HuH-7 (cell line): ENCODE measurements around the gene NKD1.
"Not testable (repeated sequence)": the region's sequence is repeated elsewhere in the genome, so short reads cannot be mapped to it uniquely, and the experiment has no call there.

Experiments
- DNase-seq: peaks from one replicate; pipeline ENCODE4 v3.0.0; 2011; ENCODE audit warnings: low spot score

The NKD1 gene, protein sequence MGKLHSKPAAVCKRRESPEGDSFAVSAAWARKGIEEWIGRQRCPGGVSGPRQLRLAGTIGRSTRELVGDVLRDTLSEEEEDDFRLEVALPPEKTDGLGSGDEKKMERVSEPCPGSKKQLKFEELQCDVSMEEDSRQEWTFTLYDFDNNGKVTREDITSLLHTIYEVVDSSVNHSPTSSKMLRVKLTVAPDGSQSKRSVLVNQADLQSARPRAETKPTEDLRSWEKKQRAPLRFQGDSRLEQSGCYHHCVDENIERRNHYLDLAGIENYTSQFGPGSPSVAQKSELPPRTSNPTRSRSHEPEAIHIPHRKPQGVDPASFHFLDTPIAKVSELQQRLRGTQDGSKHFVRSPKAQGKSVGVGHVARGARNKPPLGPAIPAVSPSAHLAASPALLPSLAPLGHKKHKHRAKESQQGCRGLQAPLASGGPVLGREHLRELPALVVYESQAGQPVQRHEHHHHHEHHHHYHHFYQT

DNA sequence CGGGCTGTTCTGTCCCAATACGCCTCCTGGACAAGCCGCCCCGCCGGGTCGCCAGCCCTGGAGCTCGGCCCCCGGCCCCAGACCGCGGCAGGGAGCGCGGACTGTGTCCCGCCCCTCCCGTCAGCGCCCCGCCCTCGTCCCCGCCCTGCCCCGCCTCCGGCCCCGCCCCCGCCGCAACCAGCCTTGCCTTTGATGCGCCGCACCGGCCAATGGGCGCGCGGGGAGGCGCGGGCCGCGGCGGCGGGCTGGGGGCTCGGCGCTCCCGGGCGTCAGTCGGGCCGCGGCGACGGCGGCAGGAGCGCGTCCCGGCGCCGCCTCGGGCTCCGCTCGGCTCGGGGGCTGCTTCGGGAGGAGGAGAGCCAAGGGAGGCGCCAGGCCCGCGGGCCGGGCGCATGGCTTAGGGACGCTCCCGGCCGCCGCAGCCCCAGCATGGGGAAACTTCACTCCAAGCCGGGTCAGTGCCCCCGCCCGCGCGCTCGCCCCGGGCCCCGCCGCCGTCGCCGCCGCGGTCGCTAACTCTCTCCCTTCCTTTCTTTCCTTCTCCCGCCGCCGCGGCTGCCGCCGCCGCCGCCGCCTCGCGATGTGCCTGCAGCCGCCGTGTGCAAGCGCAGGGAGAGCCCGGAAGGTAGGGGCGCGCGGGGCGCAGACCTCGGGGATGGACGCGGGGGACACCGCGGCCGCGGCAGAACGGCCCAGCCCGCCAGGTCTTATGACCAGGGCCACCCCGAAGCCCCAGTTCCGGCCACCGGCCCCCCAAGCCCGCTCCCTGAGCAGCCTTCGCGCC lies at the start of gene NKD1:
Gene NKD1 (plus strand): TSS at position 272 of the 784 bp plus-strand sequence. CDS start 158 bp downstream, at position 430.
- DNase-seq, result peak; percentile 60

DNA sequence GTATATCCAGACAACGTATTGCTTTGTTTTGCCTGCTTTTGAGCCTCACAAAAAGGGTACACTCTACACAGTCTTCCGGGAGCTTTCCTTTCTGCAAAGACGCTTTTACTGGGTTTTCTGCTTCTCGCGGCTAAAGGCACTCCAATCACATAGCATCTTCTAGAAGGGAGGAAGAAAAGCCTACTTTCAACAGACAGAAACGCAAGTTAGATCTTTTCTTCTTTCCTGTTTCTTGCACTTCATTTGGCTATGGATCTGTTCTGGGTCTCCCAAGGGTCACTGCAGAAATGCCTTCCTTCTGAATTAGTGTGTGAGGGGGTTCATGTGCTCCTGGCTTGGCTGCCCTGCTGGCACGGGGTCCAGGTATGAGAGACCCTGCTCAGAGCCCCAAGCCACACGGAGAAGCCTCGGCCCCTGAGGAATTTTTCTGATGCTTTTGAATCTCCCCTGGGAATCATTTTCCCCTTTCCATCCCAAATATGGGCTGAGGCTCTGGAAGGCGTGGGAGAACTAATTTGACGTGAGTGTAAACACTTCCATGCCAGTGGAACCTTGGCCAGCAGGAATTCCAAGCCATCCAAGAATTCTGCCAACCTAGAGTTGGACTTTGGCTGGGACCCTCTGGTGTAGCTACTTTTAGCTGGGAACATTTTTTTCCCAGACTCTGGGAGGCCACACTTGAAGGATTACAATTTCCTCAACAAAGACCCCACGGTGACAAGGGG lies 49.6 kb upstream of the NKD1 start:
- no peak for DNase-seq

DNA sequence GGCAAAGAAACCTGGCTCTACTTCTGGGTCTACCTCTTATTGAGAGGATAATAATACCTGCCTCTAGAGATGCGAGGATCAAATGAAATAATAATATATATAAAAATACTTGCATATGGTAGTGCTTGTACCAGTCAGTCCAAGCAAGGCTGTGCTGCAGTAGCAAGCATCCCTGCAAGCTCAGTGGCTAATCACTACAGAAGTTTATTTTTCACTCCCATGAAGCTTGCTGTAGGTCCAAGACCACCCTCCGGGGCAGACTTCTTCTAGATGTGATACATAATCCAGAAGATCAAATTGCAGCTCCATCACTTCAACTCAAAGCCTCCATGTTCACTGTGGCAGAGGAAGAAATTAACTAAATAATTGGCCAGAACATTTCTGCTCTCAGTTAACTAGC lies 48.9 kb upstream of the NKD1 start:
- DNase-seq, result no peak

DNA sequence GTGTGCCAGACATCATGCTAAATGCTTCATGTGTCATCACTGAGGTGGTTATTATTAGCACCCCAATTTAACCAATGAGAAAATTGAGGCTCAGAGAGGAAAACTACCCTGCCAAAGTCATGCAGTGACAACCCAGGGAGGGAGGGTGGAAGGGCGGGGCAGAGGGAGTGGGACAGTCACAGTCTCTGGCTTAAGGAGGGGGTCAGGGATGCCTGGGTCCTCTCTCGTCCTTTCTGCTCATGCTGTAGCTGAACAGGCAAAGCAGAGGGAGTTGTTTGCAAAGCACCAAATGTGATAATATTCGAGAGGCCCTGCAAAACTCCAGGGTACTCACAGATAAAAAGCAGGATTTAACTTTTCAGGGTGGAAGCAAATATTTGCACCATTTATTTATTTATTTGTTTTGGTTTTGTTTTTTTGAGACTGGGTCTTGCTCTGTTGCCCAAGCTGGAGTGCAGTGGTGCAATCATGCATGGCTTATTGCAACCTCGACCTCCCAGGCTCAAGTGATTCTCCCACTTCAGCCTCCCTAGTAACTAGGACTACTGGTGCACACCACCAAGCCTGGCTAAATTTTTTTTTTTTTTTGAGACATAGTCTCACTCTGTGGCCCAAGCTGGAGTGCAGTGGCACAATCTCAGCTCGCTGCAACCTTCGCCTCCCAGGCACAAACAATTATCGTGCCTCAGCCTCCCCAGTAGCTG lies 47.9 kb upstream of the NKD1 start:
- DNase-seq, result no peak

DNA sequence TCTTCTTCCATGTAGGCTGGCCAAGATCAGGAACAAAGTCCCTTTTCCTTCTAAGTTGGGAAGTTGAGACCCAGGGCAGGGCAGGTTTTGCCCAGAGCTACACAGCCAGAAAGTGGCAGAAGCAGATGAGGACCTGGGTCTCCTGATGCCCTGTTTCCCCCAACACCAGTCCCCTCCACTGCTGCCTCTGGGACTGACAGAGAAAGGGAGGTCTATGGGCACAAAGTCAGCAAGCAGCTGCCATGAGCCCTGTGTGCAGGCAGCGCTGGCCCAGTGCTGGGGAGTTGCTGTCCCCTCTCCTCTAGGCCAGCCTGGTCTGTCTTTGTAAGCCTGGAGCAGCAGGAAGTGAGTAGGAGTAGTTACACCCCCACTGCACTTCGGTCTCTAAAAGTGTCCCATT lies 46.9 kb upstream of the NKD1 start:
- DNase-seq, result no peak

DNA sequence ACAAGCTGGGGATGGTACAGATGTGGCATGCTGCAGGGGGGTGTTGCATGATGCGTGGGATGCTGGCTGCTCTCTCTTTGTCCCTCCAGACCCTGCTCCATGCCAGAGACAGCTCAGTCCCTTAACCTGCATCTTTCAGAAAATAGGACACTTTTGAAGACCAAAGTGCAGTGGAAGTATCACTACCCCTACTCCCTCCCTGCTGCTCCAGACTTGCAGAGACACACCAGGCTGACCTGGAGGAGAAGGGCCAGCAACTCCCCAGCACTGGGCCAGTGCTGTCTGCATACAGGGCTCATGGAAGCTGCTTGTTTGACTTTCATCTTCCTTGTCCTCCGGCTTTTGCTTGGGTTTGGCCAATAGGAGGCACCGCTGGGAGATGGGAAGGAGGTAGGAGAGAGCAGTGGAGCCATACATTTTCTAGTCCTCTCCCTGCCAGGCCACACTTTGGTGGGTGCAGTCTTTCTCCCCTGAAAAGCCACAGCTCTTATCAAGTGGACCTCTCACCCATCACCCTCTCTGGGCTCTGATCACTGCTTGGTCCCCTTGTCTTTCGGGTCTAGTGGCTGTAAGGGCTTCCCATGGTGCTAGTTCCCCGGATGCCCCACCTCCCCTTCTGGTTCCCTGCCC lies 46.1 kb upstream of the NKD1 start:
- no peak for DNase-seq

DNA sequence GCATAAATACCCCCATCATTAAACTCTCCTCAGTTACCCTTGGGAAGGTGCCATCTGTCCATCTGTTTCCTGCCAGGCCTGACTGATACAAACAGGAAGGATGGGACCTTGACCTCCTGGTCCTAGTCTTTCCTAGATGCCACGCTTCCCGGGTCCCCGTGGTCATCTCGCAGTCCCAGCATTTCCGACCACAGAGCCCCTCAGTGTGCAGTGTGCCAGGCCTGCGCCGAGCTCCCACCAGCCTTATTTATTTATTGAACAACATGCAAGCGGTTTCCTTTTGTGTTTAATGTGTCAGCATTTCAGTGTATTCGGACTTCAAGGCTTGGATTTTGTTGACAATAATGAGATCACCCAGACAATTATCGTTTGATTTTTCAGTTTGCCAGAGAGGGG lies 45.6 kb upstream of the NKD1 start:
- no peak for DNase-seq

DNA sequence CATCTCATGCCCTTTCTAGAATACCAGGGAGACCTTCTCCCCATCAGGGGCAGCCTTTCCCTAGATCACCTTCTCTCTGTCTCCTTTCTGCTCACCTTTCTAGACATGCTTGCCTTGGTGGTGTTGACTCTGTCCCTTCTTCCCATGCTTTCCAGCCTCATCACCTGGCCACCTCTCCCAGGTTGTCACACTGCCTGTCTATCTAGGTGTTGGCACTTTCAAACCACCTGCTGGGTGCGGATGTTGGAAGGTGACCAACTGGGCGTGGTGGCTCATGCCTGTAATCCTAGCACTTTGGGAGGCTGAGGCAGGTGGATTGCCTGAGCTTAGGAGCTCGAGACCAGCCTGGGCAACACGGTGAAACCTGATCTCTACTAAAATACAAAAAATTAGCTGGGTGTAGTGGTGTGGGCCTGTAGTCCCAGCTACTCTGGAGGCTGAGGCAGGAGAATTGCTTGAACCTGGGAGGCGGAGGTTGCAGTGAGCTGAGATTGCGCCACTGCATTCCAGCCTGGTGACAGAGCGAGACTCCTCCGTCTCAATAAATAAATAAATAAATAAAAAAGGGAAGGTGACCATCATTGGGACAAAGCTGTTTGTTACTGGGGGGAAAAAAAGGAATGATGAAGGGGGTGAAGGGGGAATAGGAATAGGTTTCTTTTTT lies 44.2 kb upstream of the NKD1 start:
- DNase-seq, result not testable (repeated sequence)

DNA sequence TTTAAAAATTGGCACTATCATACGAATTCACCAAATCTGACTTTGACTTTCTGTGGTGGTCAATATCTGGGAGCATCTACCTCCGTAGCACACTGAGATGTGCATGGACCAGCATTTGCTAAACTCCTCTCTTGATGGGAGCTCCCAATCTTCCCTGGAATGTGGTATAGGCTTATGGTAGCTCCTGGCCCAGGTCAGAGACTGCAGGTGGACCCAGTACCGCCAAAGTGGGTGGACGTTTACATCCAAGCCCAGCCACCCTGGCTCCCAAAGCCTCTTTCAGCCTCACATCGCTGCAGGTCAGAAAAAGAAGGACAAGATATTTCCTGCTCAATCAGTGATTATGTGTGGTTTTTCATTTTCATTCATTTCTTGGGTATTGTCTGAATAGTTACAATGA lies 43.1 kb upstream of the NKD1 start:
- DNase-seq, result no peak

DNA sequence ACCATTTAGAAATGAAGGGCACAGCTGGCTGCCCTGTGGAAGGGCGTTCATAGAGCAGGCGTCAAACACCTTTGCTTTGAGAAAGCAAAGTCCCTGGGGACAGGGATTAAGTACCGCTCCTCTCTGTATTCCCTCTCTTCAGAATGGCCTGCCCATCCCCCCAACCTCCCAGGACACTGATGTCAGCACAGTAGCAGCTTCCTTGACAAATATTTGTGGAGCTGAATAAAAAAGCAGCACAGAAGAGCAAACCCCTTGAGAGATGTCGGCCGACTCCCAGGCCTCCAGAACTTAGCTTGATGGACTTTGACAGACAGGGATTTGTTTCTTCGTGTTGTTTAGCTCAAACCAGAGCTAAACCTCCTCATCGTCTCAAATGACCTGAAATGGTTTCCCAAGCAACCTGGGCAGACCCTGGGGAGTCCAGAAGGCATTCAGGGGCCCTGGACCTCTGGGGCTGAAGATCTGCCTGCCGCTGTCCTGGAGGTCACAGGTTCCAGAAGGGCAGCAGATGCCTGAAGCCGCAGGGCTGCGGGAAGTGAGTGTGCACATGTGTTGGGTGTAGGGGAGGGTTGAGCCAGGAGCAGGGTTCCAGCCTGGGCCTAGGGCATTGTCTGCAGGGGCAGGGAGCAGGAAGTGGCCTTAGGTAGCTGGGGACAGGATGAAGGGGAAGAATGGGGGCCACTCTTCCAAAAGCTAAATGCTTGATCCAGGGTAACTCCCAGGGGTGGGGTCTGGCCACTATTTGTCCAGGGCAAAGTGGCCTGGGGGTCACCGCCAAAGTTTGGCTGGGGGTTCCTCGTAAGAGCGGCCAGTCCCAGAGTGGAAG lies 42.3 kb upstream of the NKD1 start:
- DNase-seq, result no peak

DNA sequence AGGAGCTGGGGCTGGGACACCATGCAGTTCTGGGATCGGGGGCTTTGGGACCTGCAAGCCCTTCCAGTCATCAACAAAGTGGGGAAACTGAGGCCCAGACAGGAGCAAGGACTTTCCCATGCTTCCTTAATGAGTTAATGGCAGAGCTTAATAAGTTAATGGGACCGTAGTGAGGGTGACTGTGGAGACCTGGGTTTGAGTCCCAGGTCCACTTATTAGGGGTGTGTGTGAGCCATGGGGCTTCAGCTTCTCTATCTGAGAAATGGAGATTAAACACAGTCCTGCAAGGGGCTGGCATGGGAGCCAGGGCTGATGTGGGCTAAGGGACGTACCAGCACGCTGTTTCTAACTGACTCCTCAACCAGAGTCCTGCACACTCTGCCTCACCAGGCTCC lies 41.7 kb upstream of the NKD1 start:
- DNase-seq, result no peak

DNA sequence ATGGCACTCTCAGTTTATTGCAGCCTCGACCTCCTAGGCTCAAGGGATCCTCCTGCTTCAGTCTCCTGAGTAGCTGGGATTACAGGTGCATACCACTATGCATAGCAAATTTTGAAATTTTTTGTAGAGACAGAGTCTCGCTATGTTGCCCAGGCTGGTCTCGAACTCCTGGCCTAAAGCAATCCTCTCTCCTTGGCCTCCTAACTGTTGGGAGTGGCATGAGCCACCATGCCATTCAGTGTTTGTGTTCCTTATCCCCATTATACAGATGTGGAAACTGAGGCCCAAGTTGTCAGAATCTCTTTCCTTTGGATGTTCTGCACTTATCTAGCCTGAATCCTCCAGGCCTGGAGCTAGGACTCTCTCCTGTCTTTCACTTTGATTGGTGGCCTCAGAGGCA lies 40.8 kb upstream of the NKD1 start:
- DNase-seq, result no peak

DNA sequence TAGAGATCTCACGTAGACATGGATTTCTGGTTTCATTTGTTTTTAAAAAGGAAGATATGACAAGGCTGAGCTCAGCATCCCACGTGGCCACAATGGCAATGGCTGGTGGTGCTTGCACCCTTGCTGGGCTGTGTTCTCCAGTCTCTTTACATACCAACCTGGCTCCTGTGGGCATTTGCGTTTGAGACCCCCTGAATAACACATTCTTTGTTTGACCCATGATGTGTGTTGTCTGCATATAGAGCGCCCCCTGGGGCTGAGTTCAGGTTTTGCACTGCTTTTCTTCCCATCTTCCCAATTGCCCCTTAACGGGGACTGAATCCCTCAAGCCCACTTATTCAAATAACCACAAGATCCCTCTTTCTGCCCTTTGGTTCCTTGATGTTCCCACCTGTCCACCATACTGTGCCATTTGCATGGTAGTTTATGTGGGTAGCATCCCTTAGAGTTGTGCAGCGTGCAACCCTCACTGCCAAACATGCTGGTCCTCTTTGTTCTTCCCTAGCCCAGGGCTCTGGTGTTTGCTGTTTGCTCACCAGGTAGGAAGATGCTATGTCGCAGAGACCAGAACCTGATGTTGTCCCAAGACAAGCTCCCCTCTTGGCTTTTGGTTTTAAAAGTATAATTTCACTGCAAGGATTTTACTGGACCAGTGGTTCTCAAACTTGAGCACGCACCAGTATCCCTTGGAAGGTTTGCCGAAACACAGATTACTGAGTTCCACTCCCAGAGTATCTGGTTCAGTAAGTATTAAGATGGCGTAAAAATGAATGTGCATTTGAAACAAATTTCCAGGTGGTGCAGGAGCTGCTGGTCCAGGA lies 38.5 kb upstream of the NKD1 start:
- DNase-seq, result no peak

DNA sequence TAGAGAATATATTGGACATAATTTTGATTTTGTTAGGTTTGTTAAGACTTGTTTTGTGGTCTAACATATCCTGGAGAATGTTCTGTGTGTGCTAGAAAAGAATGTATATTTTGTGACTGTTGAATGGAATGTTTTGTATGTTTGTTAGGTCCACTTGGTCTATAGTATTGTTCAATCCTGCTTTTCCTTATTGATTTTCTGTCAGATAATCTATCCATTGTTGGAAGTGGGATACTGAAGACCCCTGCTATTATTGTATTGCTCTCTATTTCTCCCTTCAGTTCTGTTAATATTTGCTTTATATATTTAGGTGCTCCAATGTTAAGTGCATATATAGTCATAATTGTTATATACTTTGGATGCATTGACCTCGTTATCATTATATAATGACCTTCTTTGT lies 33.0 kb upstream of the NKD1 start:
- no peak for DNase-seq

DNA sequence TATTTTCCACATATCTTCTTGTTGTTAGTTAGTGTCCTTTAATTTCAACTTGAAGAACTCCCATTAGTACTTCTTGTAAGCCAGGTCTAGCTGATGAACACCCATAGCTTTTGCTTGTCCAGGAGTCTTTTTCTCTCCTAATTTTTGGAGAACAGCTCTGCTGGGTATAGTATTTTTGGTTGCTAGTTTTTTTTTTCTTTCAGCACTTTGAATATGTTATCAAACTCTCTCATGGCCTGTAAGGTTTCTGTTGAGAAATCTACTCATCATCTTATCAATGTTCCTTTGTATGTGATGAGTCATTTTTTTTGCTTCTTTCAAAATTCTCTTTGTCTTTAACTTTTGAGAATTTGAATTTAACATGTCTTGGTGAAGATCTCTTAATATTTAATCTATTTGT lies 31.8 kb upstream of the NKD1 start:
- no peak for DNase-seq

DNA sequence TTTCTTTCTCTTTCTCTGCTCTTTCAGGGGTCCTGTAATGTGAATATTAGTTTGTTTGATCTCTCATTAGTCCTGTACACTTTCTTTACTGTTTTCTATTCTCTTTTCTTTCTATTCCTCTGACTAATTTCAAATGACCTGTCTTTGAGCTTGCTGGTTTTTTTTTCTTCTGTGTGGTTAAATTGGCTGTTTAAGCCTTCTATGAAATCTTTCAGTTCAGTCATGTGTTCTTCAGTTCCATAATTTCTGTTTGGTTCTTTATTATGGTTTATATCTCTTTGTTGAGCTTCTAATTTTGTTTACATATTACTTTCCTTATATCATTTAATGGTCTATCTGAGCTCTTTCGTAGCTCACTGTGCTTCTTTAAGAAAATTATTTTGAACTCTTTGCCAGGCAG lies 31.3 kb upstream of the NKD1 start:
- DNase-seq, result no peak

DNA sequence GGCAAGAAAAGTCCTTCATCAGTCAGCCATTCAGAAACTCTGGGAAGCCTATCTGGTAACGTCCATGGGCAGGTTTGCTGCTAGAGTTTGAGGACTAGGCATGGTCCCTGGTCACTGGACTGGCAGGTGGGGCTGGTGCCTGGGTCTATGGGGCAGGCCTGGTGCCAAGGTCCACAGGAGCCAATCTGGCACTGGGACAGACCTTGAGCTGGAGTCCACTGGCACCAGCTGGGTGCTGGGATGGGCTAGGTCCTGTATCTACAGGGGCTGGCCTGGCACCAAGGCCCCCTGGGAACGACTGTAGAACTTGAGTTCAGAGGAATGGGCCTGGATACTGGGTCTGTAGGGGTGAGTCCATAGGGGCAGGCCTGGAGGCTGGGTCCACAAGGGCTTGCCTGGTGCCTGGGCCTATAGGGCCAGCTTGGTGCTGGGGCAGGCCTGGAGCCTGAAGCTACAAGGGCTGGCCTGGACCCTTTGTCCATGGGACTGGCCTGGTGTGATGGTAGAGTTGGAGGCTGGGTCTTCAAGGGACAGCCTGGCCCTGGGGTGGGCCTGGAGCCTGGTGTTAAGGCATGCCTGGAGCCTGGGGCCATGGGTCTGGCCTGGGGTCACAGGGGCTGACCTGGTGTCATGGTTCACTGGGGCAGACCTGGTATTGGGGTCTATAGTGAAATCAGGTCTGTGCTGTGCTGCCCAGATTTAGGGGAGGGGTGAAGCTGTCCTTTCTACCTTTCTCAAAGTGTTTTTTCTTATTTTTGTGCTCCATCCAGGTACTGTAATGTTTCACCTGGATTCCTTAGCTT lies 30.5 kb upstream of the NKD1 start:
- DNase-seq, result no peak

DNA sequence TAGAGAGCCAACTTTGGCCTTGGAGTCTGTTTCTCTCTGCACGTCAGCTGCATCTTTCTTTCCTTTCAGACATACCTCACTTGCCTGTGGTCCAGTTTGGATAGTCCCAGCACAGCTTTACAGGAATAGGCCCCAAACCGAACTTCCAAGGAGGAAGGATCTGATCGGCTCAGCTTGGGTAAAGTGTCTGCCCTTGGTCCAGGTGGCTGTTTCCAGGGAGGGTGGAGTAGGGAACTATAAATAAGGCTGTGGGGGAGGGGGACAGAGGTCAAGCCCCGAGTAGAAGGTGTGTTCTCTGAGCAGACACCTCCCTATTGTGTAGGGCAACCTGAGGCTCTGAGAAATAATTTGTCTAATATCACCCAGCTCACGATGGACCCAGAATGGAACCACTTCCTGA lies 29.2 kb upstream of the NKD1 start:
- no peak for DNase-seq
